ENCODE results near the gene SH3BGRL3.
"Not testable (repeated sequence)": the region's sequence is repeated elsewhere in the genome, so short reads cannot be mapped to it uniquely, and the experiment has no call there.

The SH3BGRL3 gene

GRCh38 chr1:26291939-26292338 lies 12.1 kb downstream of the SH3BGRL3 start:
- DNase-seq = no peak

DNA sequence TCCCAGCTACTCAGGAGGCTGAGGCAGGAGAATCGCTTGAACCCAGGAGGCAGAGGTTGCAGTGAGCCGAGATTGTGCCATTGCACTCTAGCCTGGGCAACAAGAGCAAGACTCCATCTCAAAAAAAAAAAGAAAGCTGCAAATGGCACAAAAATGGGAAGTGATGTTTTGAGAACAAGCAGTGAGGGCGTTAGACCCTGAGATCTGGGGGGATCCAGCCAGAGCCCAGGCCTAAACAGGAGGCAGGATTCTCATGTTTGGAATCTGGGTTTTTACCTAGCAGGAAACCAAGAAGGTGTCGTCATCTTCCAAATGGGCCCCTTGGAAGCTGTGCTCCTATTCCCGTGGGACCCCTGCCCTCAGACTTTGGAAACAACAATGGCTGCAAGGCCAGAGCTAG lies 12.8 kb downstream of the SH3BGRL3 start:
- not testable (repeated sequence) for DNase-seq

DNA sequence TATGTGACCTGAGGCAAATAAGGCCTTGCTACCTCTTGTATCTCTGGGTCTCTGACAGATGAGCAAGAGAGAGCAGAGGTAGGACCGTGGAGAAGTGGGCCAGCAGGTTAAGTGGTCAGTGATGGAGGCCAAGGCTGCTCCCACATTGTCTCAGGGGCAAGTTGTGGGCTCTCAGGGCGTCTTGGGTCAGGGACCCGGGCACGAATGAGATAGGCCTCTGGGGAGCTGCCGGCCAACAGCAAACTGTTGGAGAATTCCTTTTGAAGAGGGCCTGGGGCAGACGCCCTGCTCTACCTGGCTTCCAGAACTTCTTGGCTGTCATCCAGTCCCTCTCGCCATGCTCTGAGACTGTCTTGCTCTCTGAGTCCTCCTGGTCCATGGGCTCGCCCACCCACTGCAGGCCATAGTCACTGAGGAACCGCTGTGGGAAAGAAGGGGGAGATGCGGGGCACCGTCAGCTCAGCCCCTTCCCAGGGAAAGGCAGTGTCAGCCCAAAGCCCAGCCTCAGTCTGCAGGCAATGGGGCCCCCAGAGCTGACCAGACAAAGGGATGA lies 14.1 kb downstream of the SH3BGRL3 start:
- no peak for DNase-seq

DNA sequence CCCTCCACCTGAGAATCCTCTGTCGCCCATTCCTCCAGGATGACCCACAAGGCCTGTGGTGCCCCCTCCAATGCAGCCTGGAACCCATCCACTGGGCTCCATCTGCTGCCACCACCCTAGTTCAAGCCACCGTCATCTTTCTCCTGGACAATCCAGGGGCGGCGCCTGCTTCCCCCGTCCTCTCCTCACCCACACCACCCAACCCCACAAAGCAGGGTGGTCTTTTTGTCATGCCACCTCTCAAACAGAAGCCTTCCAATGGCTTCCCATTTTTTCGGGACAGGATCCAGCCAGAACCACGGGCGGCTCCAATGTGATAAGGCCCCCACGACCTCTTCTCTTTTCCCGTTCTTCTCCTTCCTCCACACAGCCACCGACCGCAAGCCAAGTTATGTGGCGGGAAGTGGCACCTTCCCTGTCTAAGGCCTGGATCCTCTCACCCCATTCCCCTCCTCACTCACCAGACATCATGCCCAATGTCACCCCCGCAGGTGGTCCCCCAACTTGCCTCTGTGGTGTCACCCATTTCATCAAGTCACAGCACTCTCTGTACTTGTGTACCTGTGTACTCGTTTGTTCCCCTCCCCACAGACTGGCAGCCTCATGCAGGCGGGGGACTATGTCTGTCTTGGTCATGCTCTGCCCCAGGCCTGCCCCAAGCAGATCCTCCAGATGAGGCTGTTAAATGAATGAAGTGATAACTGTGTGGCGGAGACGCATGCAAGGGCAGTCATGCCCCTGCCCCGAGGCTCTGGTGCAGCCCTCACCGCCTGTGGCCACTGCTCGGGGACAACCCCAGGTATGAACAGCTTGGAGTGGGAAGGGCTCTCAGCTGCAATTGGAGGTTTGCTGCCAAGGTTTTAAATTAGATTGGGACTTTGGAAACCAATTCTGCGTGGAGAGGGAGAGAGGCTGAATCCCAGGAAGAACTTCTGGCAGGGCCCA lies 15.6 kb downstream of the SH3BGRL3 start:
- no peak for DNase-seq

DNA sequence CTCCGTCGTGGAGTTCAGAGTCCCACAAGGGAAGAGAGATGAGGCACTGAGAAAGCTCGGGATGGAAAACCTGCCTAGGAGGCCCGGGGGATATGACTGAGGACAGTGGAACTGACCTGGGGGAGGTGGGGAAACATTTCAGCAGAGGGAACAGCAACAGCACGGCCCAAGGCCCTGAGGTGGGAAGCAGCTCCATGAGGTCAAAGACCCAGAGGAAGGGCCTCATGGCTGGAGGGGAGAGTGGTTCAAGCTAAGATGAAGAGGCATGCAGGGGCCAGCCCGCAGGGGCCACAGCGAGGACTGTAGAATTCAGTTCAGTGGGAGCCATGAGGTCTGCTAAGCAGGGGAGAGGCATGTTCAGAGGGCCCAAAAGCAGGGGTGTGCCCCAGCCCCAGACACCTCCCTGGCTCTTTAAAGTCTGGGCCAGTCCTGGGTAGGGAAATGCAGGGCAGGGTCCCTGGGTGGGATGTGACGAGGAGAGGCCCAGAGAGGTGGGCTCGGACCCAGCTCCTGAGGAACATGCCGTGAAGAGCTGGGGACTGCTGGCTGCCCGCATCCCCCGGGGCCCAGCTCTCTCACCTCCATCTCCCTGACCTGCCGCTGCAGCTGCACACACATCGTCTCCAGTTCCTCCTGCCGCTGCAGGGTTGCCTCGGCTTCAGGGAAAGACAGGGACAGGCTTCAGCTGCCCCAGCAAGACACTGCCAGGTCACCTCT lies 16.6 kb downstream of the SH3BGRL3 start:
- no peak for DNase-seq

DNA sequence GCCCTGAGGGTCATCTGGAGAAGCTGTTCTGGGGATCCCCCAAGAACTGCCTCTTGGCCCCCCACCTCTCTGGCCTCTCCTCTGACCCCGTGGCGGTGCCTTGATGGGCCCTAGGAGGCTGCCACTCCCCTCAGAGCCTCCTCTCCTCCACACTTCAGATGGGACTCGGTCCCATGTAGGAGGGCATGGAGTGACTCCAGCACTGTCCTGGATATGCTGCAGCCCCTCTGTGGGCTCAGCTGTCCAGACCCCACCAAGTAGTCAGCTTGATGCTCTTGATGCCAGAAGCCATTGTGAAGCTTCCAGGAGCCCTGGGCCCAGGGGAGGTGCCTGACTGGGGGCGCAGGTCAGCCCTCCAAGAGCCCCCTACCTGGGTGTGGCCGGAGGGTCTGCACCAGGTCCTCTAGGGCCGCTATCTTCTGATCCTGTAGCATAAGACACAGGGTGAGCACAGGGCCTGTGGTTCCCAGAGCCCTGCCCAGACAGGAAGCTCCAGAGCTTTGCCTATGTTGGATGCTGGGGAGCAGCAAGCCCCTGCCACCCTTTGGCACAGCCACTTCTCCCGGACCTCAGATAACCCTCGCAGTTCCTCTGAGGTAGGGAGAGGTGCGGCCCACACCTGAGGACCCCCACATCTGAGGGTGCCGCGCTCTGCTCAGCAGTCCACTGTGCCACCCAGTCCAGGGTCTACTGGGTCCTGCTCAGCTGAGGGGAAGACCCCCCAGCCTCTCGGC lies 17.3 kb downstream of the SH3BGRL3 start:
- no peak for DNase-seq

- DNase-seq = no peak
Measured at GRCh38 chr1:26297791-26298124, 17.9 kb downstream of the SH3BGRL3 start.

DNA sequence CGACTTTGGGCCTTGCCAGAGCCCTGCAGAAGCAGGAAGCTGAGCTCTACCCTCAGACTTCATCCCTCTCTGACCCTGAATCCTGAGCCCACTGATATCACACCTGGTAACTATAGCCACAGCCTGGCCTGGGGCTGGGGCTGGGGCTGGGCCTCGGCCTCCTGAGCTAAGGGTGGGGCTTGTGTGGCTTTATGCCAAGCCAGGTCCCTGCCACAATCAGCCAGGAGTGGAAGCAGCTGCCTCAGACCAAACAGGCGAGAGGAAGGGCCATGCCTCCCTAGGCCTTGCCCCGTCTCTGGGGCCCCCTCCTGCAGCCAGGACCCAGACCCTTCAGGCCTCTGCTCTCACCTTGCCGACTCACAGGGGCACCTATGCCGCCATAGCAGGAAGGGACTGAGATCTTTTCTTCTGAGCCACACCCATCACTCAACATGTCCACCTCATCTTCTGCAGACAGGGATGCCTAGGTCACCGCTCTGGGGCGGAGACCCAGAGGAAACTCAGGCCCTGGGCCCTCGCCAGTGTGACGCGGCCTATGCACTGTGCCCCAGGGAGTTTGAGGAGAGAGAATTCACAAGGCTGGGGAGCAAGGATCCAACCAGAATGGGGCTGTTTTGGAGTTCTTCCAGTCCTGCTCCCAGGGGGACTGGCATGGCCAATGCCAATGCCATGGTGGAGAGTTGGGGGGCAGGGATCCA lies 20.8 kb downstream of the SH3BGRL3 start:
- DNase-seq = no peak

GRCh38 chr1:26302733-26303405 lies 23.0 kb downstream of the SH3BGRL3 start:
- DNase-seq = no peak

DNA sequence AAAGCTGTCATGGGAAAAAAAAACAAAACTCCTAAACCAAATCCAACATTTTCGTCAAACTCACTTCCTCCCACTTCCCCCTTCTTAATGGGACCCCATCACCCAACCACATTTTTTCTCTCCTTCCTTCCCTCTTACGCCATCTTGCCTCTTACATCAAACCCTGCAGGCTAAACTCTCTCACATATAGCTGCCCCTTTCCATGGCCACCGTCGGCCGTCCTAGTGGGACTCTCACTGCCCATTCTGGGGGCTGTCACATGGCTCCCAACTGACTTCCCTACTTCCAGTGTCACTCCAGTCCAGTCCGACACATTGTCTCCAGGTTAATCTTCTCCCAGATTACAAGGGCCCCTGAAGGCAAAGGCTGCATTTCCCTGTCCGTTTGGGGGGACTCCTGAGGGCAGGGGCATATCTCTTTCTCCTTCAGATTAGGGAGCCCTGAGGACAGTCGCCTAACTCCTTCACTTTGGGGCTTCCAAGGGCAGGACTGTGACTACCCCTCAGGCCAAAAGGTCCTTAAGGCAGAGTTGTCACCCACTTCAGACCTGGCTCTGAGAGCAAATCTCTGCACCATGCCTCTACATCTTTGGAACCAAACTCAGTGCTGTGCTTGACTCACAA lies 25.9 kb downstream of the SH3BGRL3 start:
- DNase-seq = no peak

DNA sequence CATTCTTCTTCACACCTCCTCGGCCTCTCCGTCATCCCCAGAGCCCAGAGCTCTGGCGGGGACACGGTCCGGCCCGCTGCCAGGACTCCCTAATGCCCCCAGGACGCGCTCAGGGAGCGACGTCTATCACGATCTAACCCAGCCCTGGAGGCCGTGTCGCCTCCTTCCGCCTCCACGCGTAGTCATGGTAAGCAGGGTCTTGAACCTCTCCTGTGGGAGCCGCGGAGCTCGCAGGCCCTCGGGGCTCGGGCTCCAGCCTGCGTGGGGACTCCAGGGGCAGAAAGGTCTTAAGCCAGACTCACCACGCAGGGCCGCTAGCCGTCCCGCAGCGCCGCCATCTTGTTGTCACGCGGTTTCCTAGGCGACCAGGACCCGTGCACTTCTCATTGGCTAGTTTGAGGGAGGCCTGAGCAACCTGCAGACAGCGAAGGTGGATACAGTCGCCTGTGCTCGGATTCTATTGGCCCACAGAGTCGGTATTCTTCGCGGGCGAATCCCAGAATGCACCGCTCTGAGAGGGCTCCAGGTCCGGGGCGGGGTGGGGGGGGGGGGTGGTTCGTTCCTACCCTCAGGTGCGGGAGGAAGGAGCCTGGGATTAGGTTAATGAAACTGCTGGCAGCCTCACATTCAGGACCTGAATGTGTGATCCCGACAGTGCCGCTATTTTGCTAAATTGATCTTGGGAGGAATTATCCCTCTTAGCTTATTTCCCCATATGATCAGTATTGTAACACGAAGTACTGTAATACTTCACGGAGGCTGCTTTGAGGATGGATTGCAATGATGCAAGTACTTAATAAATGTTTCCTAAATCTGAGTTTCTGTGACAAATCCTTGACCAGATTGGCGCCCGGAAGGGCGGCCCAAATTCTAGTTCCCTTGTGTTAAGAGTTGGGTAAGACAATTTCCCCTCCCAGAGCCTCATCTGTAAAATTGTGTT lies 26.7 kb downstream of the SH3BGRL3 start, which contains the start of gene UBXN11:
Gene UBXN11, minus strand, starts transcription at position 347 of the 940 bp plus-strand sequence. CDS start 3,753 bp downstream, outside the sequence.
- DNase-seq = peak; percentile 88

DNA sequence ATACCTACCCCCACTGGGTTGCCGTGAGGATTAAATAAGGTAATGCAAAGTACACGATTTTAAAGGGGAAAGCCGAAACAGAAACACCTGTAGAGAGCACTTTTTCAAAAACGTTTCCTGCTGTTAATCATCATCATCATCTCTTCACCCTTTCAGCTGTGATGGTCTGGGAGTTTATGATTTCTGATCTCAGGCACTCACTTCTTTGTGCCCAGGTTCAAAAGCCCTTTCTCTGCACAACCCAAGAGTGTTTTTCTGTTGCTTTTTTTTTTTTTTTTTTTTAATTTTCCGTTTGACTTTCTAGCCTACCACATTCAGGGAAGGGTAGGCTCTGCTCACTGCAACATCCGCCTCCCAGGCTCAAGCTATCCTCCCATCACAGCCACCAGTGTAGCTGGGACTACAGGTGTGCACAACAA lies 27.5 kb downstream of the SH3BGRL3 start:
- no peak for DNase-seq

GRCh38 chr1:26307966-26308899 lies 28.3 kb downstream of the SH3BGRL3 start:
- not testable (repeated sequence) for DNase-seq

- DNase-seq = no peak
Measured at GRCh38 chr1:26314501-26314900, 34.6 kb downstream of the SH3BGRL3 start.

GRCh38 chr1:26315874-26316850 lies 36.3 kb downstream of the SH3BGRL3 start:
- no peak for DNase-seq

GRCh38 chr1:26317146-26317545 lies 37.3 kb downstream of the SH3BGRL3 start:
- no peak for DNase-seq

GRCh38 chr1:26317612-26318337 lies 37.9 kb downstream of the SH3BGRL3 start, which contains the start of gene CD52:
Gene CD52, plus strand, starts transcription at chr1:26317958. Its CDS starts 60 bp downstream, at chr1:26318018.
- DNase-seq = peak; percentile 77
